H1 (cell line): ENCODE measurements around the gene EIF2B1. TPM values are rescaled to one million over a fixed set of nuclear protein-coding genes. Genes with fewer than 3 reads are reported as not detected.

Experiments
- CTCF ChIA-PET: fragments of 300-600 bp; sonication (Branson Sonifier 250); formaldehyde crosslinking; loops from one replicate; lab custom pipeline; 2021; ENCODE audit not compliant: partially characterized antibody; lab: Charles Lee
- POLR2A ChIA-PET: fragments of 300-600 bp; sonication (Branson Sonifier 250); formaldehyde crosslinking; loops from one replicate; lab custom pipeline; 2021; ENCODE audit warnings: inconsistent platforms; ENCODE audit not compliant: partially characterized antibody; lab: Charles Lee
- DNase-seq, 2 experiments: peaks; one replicate each; pipeline versions ENCODE4 v3.0.0 to v3.0.0-alpha.2; 2010 to 2022; ENCODE audit warnings: low spot score in 2 of 2, low read depth in 1 of 2, mixed read lengths in 1 of 2
- FAIRE-seq: peaks from 2 replicates; lab custom pipeline; 2011; peaks lifted over from hg19 to GRCh38; lab: Jason Lieb, UNC
- H2AFZ ChIP-seq: 2 replicates; pipeline ENCODE4 v1.8.1; 2012; ENCODE audit warnings: low read length, inconsistent platforms
- H2AK5ac ChIP-seq: 2 replicates; pipeline ENCODE4 v1.6.1; 2013; ENCODE audit warnings: low read depth, low read length
- H2BK120ac ChIP-seq: replicated peaks from 2 replicates; pipeline ENCODE3; 2013; ENCODE audit warnings: low read depth, low read length, inconsistent platforms
- H2BK12ac ChIP-seq: 2 replicates; pipeline ENCODE4 v1.6.1; 2013; ENCODE audit warnings: low read depth, low read length
- H2BK15ac ChIP-seq: 2 replicates; pipeline ENCODE4 v1.6.1; 2013; ENCODE audit warnings: low read length
- H2BK20ac ChIP-seq: 2 replicates; pipeline ENCODE4 v1.6.1; 2013; ENCODE audit warnings: low read length
- H2BK5ac ChIP-seq: 2 replicates; pipeline ENCODE4 v1.6.1; 2013; ENCODE audit warnings: low read depth, low read length
- H3K14ac ChIP-seq: 2 replicates; pipeline ENCODE4 v1.6.1; 2013; ENCODE audit warnings: inconsistent platforms; ENCODE audit not compliant: insufficient read length
- H3K18ac ChIP-seq: 2 replicates; pipeline ENCODE4 v1.6.1; 2013; ENCODE audit warnings: low read length; ENCODE audit errors: extremely low read depth
- H3K23ac ChIP-seq: 2 replicates; pipeline ENCODE4 v1.6.1; 2013; ENCODE audit warnings: inconsistent platforms; ENCODE audit not compliant: insufficient read length
- H3K23me2 ChIP-seq: 2 replicates; pipeline ENCODE4 v1.6.1; 2013; ENCODE audit warnings: low read depth, low read length
- H3K27ac ChIP-seq: 2 replicates; pipeline ENCODE4 v1.6.1; 2011; ENCODE audit warnings: low read depth, low read length, inconsistent platforms
- H3K27me3 ChIP-seq, 4 experiments: replicated peaks in 1 of 4; 1 replicate in 1 of 4; 2 replicates in 3 of 4; pipeline versions ENCODE4 v1.6.1 to v1.8.1; 2011 to 2013; ENCODE audit warnings: low read length in 3 of 4, mild to moderate bottlenecking in 3 of 4, inconsistent platforms in 2 of 4, mixed read lengths in 2 of 4, moderate library complexity in 1 of 4; ENCODE audit not compliant: control insufficient read depth in 3 of 4, insufficient read depth in 3 of 4; ENCODE audit errors: extremely low read depth in 1 of 4
- H3K36me3 ChIP-seq, 4 experiments: 2 replicates each; pipeline versions ENCODE4 v1.6.1 to v1.8.1; 2011 to 2013; ENCODE audit warnings: mild to moderate bottlenecking in 4 of 4, low read length in 3 of 4, moderate library complexity in 2 of 4, control low read depth in 1 of 4, inconsistent platforms in 1 of 4; ENCODE audit not compliant: insufficient read depth in 4 of 4, control insufficient read depth in 2 of 4
- H3K4ac ChIP-seq: replicated peaks from 2 replicates; pipeline ENCODE3; 2013; ENCODE audit warnings: low read length, low read depth, mixed read lengths, inconsistent platforms; ENCODE audit not compliant: insufficient read length
- H3K4me1 ChIP-seq, 4 experiments: replicated peaks in 1 of 4; 1 replicate in 1 of 4; 2 replicates in 3 of 4; pipeline versions ENCODE4 v1.6.1 to v1.8.1; 2011 to 2013; ENCODE audit warnings: low read length in 3 of 4, inconsistent platforms in 2 of 4, mixed read lengths in 1 of 4; ENCODE audit not compliant: insufficient read depth in 4 of 4, control insufficient read depth in 3 of 4
- H3K4me2 ChIP-seq, 2 experiments: 2 replicates each; pipeline versions ENCODE4 v1.6.1 to v1.8.1; 2011 to 2013; ENCODE audit warnings: low read depth in 2 of 2, low read length in 2 of 2, control low read depth in 1 of 2, inconsistent platforms in 1 of 2, mild to moderate bottlenecking in 1 of 2; ENCODE audit not compliant: insufficient read depth in 1 of 2
- H3K4me3 ChIP-seq, 4 experiments: fragments of 200-600, 300-600 bp in 1 of 4; sonication (generic), shearing (Covaris generic), sonication (Bioruptor Twin) in 1 of 4; 2 replicates each; pipeline versions ENCODE4 v1.5.1 to v1.8.1; 2011 to 2016; ENCODE audit warnings: low read length in 4 of 4, low read depth in 3 of 4, control low read depth in 2 of 4, inconsistent platforms in 2 of 4, mild to moderate bottlenecking in 2 of 4, mixed read lengths in 1 of 4, moderate library complexity in 1 of 4; ENCODE audit not compliant: insufficient read depth in 2 of 4; ENCODE audit errors: extremely low read depth in 1 of 4
- H3K56ac ChIP-seq: replicated peaks from 2 replicates; pipeline ENCODE3; 2013; ENCODE audit warnings: low read depth, mild to moderate bottlenecking, mixed read lengths, low read length, inconsistent platforms; ENCODE audit not compliant: insufficient read length
- H3K79me1 ChIP-seq: 2 replicates; pipeline ENCODE4 v1.6.1; 2013; ENCODE audit warnings: low read depth, low read length, control low read depth
- H3K79me2 ChIP-seq, 2 experiments: 2 replicates each; pipeline versions ENCODE4 v1.6.1 to v1.8.1; 2012 to 2013; ENCODE audit warnings: low read length in 2 of 2, mild to moderate bottlenecking in 2 of 2, inconsistent platforms in 1 of 2; ENCODE audit not compliant: insufficient read depth in 2 of 2, control insufficient read depth in 1 of 2
- H3K9ac ChIP-seq, 4 experiments: replicated peaks in 1 of 4; 1 replicate in 1 of 4; 2 replicates in 3 of 4; pipeline versions ENCODE4 v1.6.1 to v1.8.1; 2011 to 2013; ENCODE audit warnings: low read depth in 3 of 4, low read length in 3 of 4, control low read depth in 2 of 4, mild to moderate bottlenecking in 2 of 4, moderate library complexity in 2 of 4, inconsistent platforms in 1 of 4; ENCODE audit errors: extremely low read depth in 1 of 4
- H3K9me3 ChIP-seq, 2 experiments: 2 replicates each; pipeline versions ENCODE4 v1.6.1 to v1.8.1; 2012 to 2013; ENCODE audit warnings: mild to moderate bottlenecking in 2 of 2, moderate library complexity in 2 of 2, control low read depth in 1 of 2, inconsistent platforms in 1 of 2, low read depth in 1 of 2, low read length in 1 of 2, mixed read lengths in 1 of 2; ENCODE audit not compliant: insufficient read depth in 2 of 2
- H4K20me1 ChIP-seq, 2 experiments: replicated peaks in 1 of 2; 2 replicates each; pipeline versions ENCODE3 to v1.8.1; 2011 to 2013; ENCODE audit warnings: inconsistent platforms in 2 of 2, low read length in 2 of 2, mild to moderate bottlenecking in 1 of 2; ENCODE audit not compliant: insufficient read depth in 2 of 2, control insufficient read depth in 1 of 2
- H4K5ac ChIP-seq: 2 replicates; pipeline ENCODE4 v1.6.1; 2013; ENCODE audit warnings: low read length, low read depth, mixed read lengths, inconsistent platforms; ENCODE audit not compliant: insufficient read length
- H4K8ac ChIP-seq: 2 replicates; pipeline ENCODE4 v1.8.0; 2013; ENCODE audit warnings: mild to moderate bottlenecking, moderate library complexity, low read length, inconsistent platforms; ENCODE audit not compliant: insufficient read depth; ENCODE audit errors: extremely low read depth
- H4K91ac ChIP-seq: replicated peaks from 2 replicates; pipeline ENCODE3; 2013; ENCODE audit warnings: low read length, mixed read lengths, inconsistent platforms; ENCODE audit not compliant: insufficient read length
- SP4 ChIP-seq: IDR thresholded peaks from 2 replicates; pipeline ENCODE4 v1.6.1; 2012; ENCODE audit warnings: low read length, inconsistent platforms
- SRF ChIP-seq: IDR thresholded peaks from 2 replicates; pipeline ENCODE4 v1.6.1; 2011; ENCODE audit warnings: mild to moderate bottlenecking, low read depth, low read length, moderate library complexity
- WGBS, 2 experiments: shearing (Covaris generic) in 1 of 2; methylation state at CpG; one replicate each; pipeline versions ENCODE4 v1.1.6 to v1.1.7; 2013 to 2015; ENCODE audit warnings: low lambda C conversion rate in 2 of 2, mixed read lengths in 2 of 2, inconsistent platforms in 1 of 2, low coverage in 1 of 2, missing lambda C conversion rate in 1 of 2; ENCODE audit not compliant: insufficient replicate concordance in 2 of 2, insufficient coverage in 1 of 2, insufficient read length in 1 of 2; ENCODE audit errors: extremely low coverage in 1 of 2, missing lambda C conversion rate in 1 of 2; 5-methylcytosine and 5-hydroxymethylcytosine counted together
- polyA plus RNA-seq, 7 experiments: library from polyadenylated mRNA; depleted of rRNA in 3 of 7; stranded (reverse) in 5 of 7; unstranded in 2 of 7; fragments of >200 nt in 5 of 7; fragments of 200-250 nt in 2 of 7; gene quantifications; 1 replicate in 5 of 7; 2 replicates in 1 of 7; 4 replicates in 1 of 7; pipeline versions ENCODE4 v1.2.1 to v1.2.3, GENCODE V29; 2011 to 2013; ENCODE audit warnings: missing spikeins in 2 of 7, mixed read lengths in 2 of 7
- total RNA-seq: library from RNA; stranded (reverse); fragmentation: NEBNext Ultra II Directional; extraction: Animal tissue kit (Norgen Biotek cat#: 25700); gene quantifications from 2 replicates; pipeline ENCODE4 v1.2.1, GENCODE V29; 2021
- TF ChIP-seq, protein P1 (sequence below), 3 experiments: IDR thresholded peaks; 1 replicate in 2 of 3; 2 replicates in 1 of 3; pipeline versions ENCODE4 v1.5.1 to v1.6.1; 2011; ENCODE audit warnings: low read length in 3 of 3, mild to moderate bottlenecking in 3 of 3, inconsistent platforms in 2 of 3, low read depth in 1 of 3, moderate library complexity in 1 of 3; ENCODE audit not compliant: insufficient read depth in 1 of 3; ENCODE audit errors: control extremely low read depth in 1 of 3
- TF ChIP-seq, protein P2 (sequence below): IDR thresholded peaks from 2 replicates; pipeline ENCODE4 v1.6.1; 2011; ENCODE audit warnings: low read depth, mild to moderate bottlenecking, low read length; ENCODE audit not compliant: insufficient read depth

EIF2B1 gene
- total and polyA plus RNA-seq, 2 of the 8 experiments (the other 6 are each of a cell fraction or from before 2014, with no cell fraction given) = 24.9 to 49.9 TPM

- Histone ChIP-seq H2BK20ac (no peak overlapping the region), H2AK5ac (no peak overlapping the region), H3K9ac (no peak overlapping the region), H3K4me2 (no peak overlapping the region), H2BK15ac (no peak overlapping the region), H2BK12ac (no peak overlapping the region), H3K4me1 (no peaks in the 10 kb centered on the region), H3K79me1 (no peaks in the 10 kb centered on the region), H4K5ac (no peak overlapping the region), H3K18ac (no peak overlapping the region), H3K27me3 (no peaks in the 10 kb centered on the region), H3K27ac (no peak overlapping the region), H2BK5ac (no peak overlapping the region), H3K23ac (no peak overlapping the region), H3K79me2 (no peaks in the 10 kb centered on the region), H4K91ac (no peak overlapping the region), H3K9me3 (no peaks in the 10 kb centered on the region), H3K56ac (no peak overlapping the region), H2BK120ac (no peak overlapping the region), H3K4me3 (no peak overlapping the region), H3K23me2 (peaks cover 5% of the 10 kb centered on the region; the same call in 1 of the 2 replicates), H3K4ac (no peak overlapping the region), H4K8ac (no peak overlapping the region), H3K14ac (no peak overlapping the region), H3K36me3 (peaks cover 4 to 43% (median 8%) of the 10 kb centered on the region in 4 experiments; a peak in 7 of 8 replicates), H4K20me1 (no peaks in the 10 kb centered on the region), H2AFZ (no peak overlapping the region)
- CTCF ChIA-PET = interaction anchor here (0.6 to 1.6 kb wide), 4 partner anchors 9 to 853 kb away, joined by 3 to 6 read pairs (median 4); no protein-coding TSS in a partner anchor
- FAIRE-seq = no peak
- 92% methylated on average over 9 of the region's 9 CpGs; no CpG with 5 or more reads in 1 of the 2 experiments for WGBS, 2 experiments
- TF ChIP-seq, protein P1, sequence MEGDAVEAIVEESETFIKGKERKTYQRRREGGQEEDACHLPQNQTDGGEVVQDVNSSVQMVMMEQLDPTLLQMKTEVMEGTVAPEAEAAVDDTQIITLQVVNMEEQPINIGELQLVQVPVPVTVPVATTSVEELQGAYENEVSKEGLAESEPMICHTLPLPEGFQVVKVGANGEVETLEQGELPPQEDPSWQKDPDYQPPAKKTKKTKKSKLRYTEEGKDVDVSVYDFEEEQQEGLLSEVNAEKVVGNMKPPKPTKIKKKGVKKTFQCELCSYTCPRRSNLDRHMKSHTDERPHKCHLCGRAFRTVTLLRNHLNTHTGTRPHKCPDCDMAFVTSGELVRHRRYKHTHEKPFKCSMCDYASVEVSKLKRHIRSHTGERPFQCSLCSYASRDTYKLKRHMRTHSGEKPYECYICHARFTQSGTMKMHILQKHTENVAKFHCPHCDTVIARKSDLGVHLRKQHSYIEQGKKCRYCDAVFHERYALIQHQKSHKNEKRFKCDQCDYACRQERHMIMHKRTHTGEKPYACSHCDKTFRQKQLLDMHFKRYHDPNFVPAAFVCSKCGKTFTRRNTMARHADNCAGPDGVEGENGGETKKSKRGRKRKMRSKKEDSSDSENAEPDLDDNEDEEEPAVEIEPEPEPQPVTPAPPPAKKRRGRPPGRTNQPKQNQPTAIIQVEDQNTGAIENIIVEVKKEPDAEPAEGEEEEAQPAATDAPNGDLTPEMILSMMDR (IDR thresholded peaks at IDR 0.05; ENCODE audit: control extremely low read depth in 1 of 3, insufficient read depth in 1 of 3, low read depth in 1 of 3, low read length in 3 of 3) = peak in 2 of 3 experiments; percentile 13 to 23; a peak in 1 of 4 replicates
- TF ChIP-seq, protein P2, sequence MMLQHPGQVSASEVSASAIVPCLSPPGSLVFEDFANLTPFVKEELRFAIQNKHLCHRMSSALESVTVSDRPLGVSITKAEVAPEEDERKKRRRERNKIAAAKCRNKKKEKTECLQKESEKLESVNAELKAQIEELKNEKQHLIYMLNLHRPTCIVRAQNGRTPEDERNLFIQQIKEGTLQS = no peak
- no peak for TF ChIP-seq SP4
- TF ChIP-seq SRF = no peak
- POLR2A ChIA-PET = interaction anchor here (1.0 to 1.2 kb wide), 3 partner anchors 12 to 200 kb away, joined by 3 read pairs; partner anchors contain the start of gene SNRNP35
- peak in 1 of 2 experiments; percentile 52 for DNase-seq
Observed at GRCh38 chr12:123657211-123657610, 23.7 kb upstream of the EIF2B1 start.
